Measurements from ENCODE around the gene PTPRD.

The PTPRD gene

GRCh38 chr9:9631284-9631683 lies 981.5 kb downstream of the PTPRD start:
- H3K4me1 ChIP-seq (ENCODE audit: control insufficient read depth, insufficient read depth, low read length): no peaks in the 10 kb centered on the region
- H3K27ac ChIP-seq (ENCODE audit: low read length): no peak overlapping the region
- H3K9me3 ChIP-seq (ENCODE audit: control insufficient read depth in 2 of 2, low read length in 2 of 2): no peaks in the 10 kb centered on the region
- no peak overlapping the region for H3K4me3 ChIP-seq (ENCODE audit: low read length in 2 of 2)
- no peaks in the 10 kb centered on the region for H3K27me3 ChIP-seq (ENCODE audit: control insufficient read depth in 1 of 2, insufficient read depth in 2 of 2, low read length in 2 of 2)
- H3K36me3 ChIP-seq (ENCODE audit: control insufficient read depth in 2 of 2, insufficient read depth in 2 of 2, low read length in 2 of 2): no peaks in the 10 kb centered on the region
- H3K9ac ChIP-seq (ENCODE audit: low read length in 2 of 2): no peak overlapping the region

- no peaks in the 10 kb centered on the region for H3K27me3 ChIP-seq (ENCODE audit: control insufficient read depth in 1 of 2, insufficient read depth in 2 of 2, low read length in 2 of 2)
- no peak overlapping the region for H3K27ac ChIP-seq (ENCODE audit: low read length)
- no peak overlapping the region for H3K4me3 ChIP-seq (ENCODE audit: low read length in 2 of 2)
- no peaks in the 10 kb centered on the region for H3K36me3 ChIP-seq (ENCODE audit: control insufficient read depth in 2 of 2, insufficient read depth in 2 of 2, low read length in 2 of 2)
- no peaks in the 10 kb centered on the region for H3K9me3 ChIP-seq (ENCODE audit: control insufficient read depth in 2 of 2, low read length in 2 of 2)
- H3K4me1 ChIP-seq (ENCODE audit: control insufficient read depth, insufficient read depth, low read length): no peaks in the 10 kb centered on the region
- no peak overlapping the region for H3K9ac ChIP-seq (ENCODE audit: low read length in 2 of 2)
These were observed 987.6 kb downstream of the PTPRD start for GRCh38 chr9:9625248-9625647.

GRCh38 chr9:9623506-9623905 lies 989.3 kb downstream of the PTPRD start:
- Histone ChIP-seq H3K9me3 (ENCODE audit: control insufficient read depth in 2 of 2, low read length in 2 of 2) (no peaks in the 10 kb centered on the region), H3K27ac (ENCODE audit: low read length) (no peak overlapping the region), H3K4me1 (ENCODE audit: control insufficient read depth, insufficient read depth, low read length) (no peaks in the 10 kb centered on the region)

GRCh38 chr9:9621355-9621940 lies 991.4 kb downstream of the PTPRD start:
- no peak overlapping the region for H3K4me3 ChIP-seq (ENCODE audit: low read length in 2 of 2)
- H3K36me3 ChIP-seq (ENCODE audit: control insufficient read depth in 2 of 2, insufficient read depth in 2 of 2, low read length in 2 of 2): no peaks in the 10 kb centered on the region
- H3K9ac ChIP-seq (ENCODE audit: low read length in 2 of 2): no peak overlapping the region
- no peaks in the 10 kb centered on the region for H3K27me3 ChIP-seq (ENCODE audit: control insufficient read depth in 1 of 2, insufficient read depth in 2 of 2, low read length in 2 of 2)
- H3K9me3 ChIP-seq (ENCODE audit: control insufficient read depth in 2 of 2, low read length in 2 of 2): no peaks in the 10 kb centered on the region
- H3K4me1 ChIP-seq (ENCODE audit: control insufficient read depth, insufficient read depth, low read length): no peaks in the 10 kb centered on the region
- H3K27ac ChIP-seq (ENCODE audit: low read length): no peak overlapping the region

More at GRCh38 chr9:9623506-9623905, 989.3 kb downstream of the PTPRD start:
- Histone ChIP-seq H3K36me3 (ENCODE audit: control insufficient read depth in 2 of 2, insufficient read depth in 2 of 2, low read length in 2 of 2) (no peaks in the 10 kb centered on the region), H3K4me3 (ENCODE audit: low read length in 2 of 2) (no peak overlapping the region), H3K9ac (ENCODE audit: low read length in 2 of 2) (no peak overlapping the region), H3K27me3 (ENCODE audit: control insufficient read depth in 1 of 2, insufficient read depth in 2 of 2, low read length in 2 of 2) (no peaks in the 10 kb centered on the region)

DNA sequence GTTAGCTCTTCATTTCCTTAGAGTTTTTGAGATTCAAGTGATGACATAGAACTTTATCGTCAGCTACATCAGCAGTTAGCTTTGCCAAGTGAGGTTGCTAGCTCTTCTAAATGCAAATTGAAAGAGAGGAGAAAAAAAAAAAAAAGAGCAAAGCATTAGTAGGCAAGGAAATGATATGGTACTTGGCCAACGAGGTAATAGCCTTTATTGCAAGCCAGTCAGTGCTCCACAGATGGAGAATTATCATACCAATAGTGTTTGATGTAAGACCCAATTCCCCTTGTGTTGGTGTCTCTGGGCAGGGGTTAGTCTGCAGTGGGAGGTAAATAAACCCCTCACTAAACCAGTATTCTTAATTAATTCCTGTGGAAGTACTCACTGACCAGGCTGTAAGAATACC lies 992.1 kb downstream of the PTPRD start:
- no peak overlapping the region for H3K4me3 ChIP-seq (ENCODE audit: low read length in 2 of 2)
- no peaks in the 10 kb centered on the region for H3K9me3 ChIP-seq (ENCODE audit: control insufficient read depth in 2 of 2, low read length in 2 of 2)
- H3K4me1 ChIP-seq (ENCODE audit: control insufficient read depth, insufficient read depth, low read length): no peaks in the 10 kb centered on the region
- no peaks in the 10 kb centered on the region for H3K27me3 ChIP-seq (ENCODE audit: control insufficient read depth in 1 of 2, insufficient read depth in 2 of 2, low read length in 2 of 2)
- H3K27ac ChIP-seq (ENCODE audit: low read length): no peak overlapping the region
- H3K9ac ChIP-seq (ENCODE audit: low read length in 2 of 2): no peak overlapping the region
- no peaks in the 10 kb centered on the region for H3K36me3 ChIP-seq (ENCODE audit: control insufficient read depth in 2 of 2, insufficient read depth in 2 of 2, low read length in 2 of 2)

- no peaks in the 10 kb centered on the region for H3K27me3 ChIP-seq (ENCODE audit: control insufficient read depth in 1 of 2, insufficient read depth in 2 of 2, low read length in 2 of 2)
- H3K9me3 ChIP-seq (ENCODE audit: control insufficient read depth in 2 of 2, low read length in 2 of 2): no peaks in the 10 kb centered on the region
- no peaks in the 10 kb centered on the region for H3K4me1 ChIP-seq (ENCODE audit: control insufficient read depth, insufficient read depth, low read length)
- H3K36me3 ChIP-seq (ENCODE audit: control insufficient read depth in 2 of 2, insufficient read depth in 2 of 2, low read length in 2 of 2): no peaks in the 10 kb centered on the region
- H3K9ac ChIP-seq (ENCODE audit: low read length in 2 of 2): no peak overlapping the region
- H3K27ac ChIP-seq (ENCODE audit: low read length): no peak overlapping the region
- no peak overlapping the region for H3K4me3 ChIP-seq (ENCODE audit: low read length in 2 of 2)
These were observed 997.7 kb downstream of the PTPRD start for GRCh38 chr9:9615086-9615485.

DNA sequence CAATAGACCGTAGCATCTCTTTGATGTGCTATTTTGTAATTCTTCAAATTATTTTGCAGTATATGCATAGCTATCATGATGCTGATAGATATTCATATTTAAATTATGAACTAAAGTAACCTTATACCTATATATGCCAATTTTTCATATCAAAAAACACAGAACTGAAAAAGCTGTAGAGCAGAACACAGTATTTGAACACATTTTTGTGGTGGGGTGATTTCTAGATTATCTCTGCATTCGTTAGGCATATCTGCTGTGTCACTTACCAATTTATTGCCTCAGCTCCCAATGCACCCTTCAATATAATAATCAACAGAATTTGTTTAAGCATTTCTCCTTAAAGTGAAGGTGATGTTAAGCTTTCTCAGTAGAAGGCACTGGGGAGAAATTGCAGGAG lies 998.2 kb downstream of the PTPRD start:
- no peaks in the 10 kb centered on the region for H3K4me1 ChIP-seq (ENCODE audit: control insufficient read depth, insufficient read depth, low read length)
- H3K36me3 ChIP-seq (ENCODE audit: control insufficient read depth in 2 of 2, insufficient read depth in 2 of 2, low read length in 2 of 2): no peaks in the 10 kb centered on the region
- no peaks in the 10 kb centered on the region for H3K9me3 ChIP-seq (ENCODE audit: control insufficient read depth in 2 of 2, low read length in 2 of 2)
- H3K4me3 ChIP-seq (ENCODE audit: low read length in 2 of 2): no peak overlapping the region
- no peaks in the 10 kb centered on the region for H3K27me3 ChIP-seq (ENCODE audit: control insufficient read depth in 1 of 2, insufficient read depth in 2 of 2, low read length in 2 of 2)
- no peak overlapping the region for H3K27ac ChIP-seq (ENCODE audit: low read length)
- no peak overlapping the region for H3K9ac ChIP-seq (ENCODE audit: low read length in 2 of 2)

GRCh38 chr9:9612755-9613154 lies 1000.0 kb downstream of the PTPRD start:
- Histone ChIP-seq H3K27ac (ENCODE audit: low read length) (no peak overlapping the region), H3K4me1 (ENCODE audit: control insufficient read depth, insufficient read depth, low read length) (no peaks in the 10 kb centered on the region), H3K4me3 (ENCODE audit: low read length in 2 of 2) (no peak overlapping the region), H3K27me3 (ENCODE audit: control insufficient read depth in 1 of 2, insufficient read depth in 2 of 2, low read length in 2 of 2) (no peaks in the 10 kb centered on the region), H3K36me3 (ENCODE audit: control insufficient read depth in 2 of 2, insufficient read depth in 2 of 2, low read length in 2 of 2) (no peaks in the 10 kb centered on the region), H3K9ac (ENCODE audit: low read length in 2 of 2) (no peak overlapping the region), H3K9me3 (ENCODE audit: control insufficient read depth in 2 of 2, low read length in 2 of 2) (no peaks in the 10 kb centered on the region)

GRCh38 chr9:9612270-9612669 lies 1000.5 kb downstream of the PTPRD start:
- no peak overlapping the region for H3K27ac ChIP-seq (ENCODE audit: low read length)
- H3K9me3 ChIP-seq (ENCODE audit: control insufficient read depth in 2 of 2, low read length in 2 of 2): no peaks in the 10 kb centered on the region
- no peaks in the 10 kb centered on the region for H3K4me1 ChIP-seq (ENCODE audit: control insufficient read depth, insufficient read depth, low read length)
- no peaks in the 10 kb centered on the region for H3K36me3 ChIP-seq (ENCODE audit: control insufficient read depth in 2 of 2, insufficient read depth in 2 of 2, low read length in 2 of 2)
- H3K9ac ChIP-seq (ENCODE audit: low read length in 2 of 2): no peak overlapping the region
- no peak overlapping the region for H3K4me3 ChIP-seq (ENCODE audit: low read length in 2 of 2)
- H3K27me3 ChIP-seq (ENCODE audit: control insufficient read depth in 1 of 2, insufficient read depth in 2 of 2, low read length in 2 of 2): no peaks in the 10 kb centered on the region

- no peaks in the 10 kb centered on the region for H3K27me3 ChIP-seq (ENCODE audit: control insufficient read depth in 1 of 2, insufficient read depth in 2 of 2, low read length in 2 of 2)
- H3K4me1 ChIP-seq (ENCODE audit: control insufficient read depth, insufficient read depth, low read length): no peaks in the 10 kb centered on the region
- no peak overlapping the region for H3K4me3 ChIP-seq (ENCODE audit: low read length in 2 of 2)
- no peaks in the 10 kb centered on the region for H3K36me3 ChIP-seq (ENCODE audit: control insufficient read depth in 2 of 2, insufficient read depth in 2 of 2, low read length in 2 of 2)
- no peaks in the 10 kb centered on the region for H3K9me3 ChIP-seq (ENCODE audit: control insufficient read depth in 2 of 2, low read length in 2 of 2)
- no peak overlapping the region for H3K9ac ChIP-seq (ENCODE audit: low read length in 2 of 2)
- no peak overlapping the region for H3K27ac ChIP-seq (ENCODE audit: low read length)
These were observed 1007.1 kb downstream of the PTPRD start for GRCh38 chr9:9605681-9606080.

- H3K9me3 ChIP-seq (ENCODE audit: control insufficient read depth in 2 of 2, low read length in 2 of 2): no peaks in the 10 kb centered on the region
- no peak overlapping the region for H3K4me3 ChIP-seq (ENCODE audit: low read length in 2 of 2)
- H3K4me1 ChIP-seq (ENCODE audit: control insufficient read depth, insufficient read depth, low read length): no peaks in the 10 kb centered on the region
- H3K36me3 ChIP-seq (ENCODE audit: control insufficient read depth in 2 of 2, insufficient read depth in 2 of 2, low read length in 2 of 2): no peaks in the 10 kb centered on the region
- H3K27ac ChIP-seq (ENCODE audit: low read length): no peak overlapping the region
- H3K9ac ChIP-seq (ENCODE audit: low read length in 2 of 2): no peak overlapping the region
- no peaks in the 10 kb centered on the region for H3K27me3 ChIP-seq (ENCODE audit: control insufficient read depth in 1 of 2, insufficient read depth in 2 of 2, low read length in 2 of 2)
These were observed 1009.5 kb downstream of the PTPRD start for GRCh38 chr9:9603345-9603744.
